Measurements from ENCODE around the gene ATP8A1.

- TF ChIP-seq CTCF (IDR thresholded peaks at IDR 0.05; ENCODE audit: low read depth, low read length, poor library complexity, severe bottlenecking) (no peak), EZH2phosphoT487 (IDR thresholded peaks at IDR 0.05; ENCODE audit: borderline replicate concordance, low read length) (no peak)
Observed at GRCh38 chr4:42359711-42360110, 297.2 kb downstream of the ATP8A1 start.
